LoVo (cell line): ENCODE results near the gene ERFL.
A peak's percentile ranks its signal among the peaks of the same experiment; 100 is the strongest.

Source experiments
- DNase-seq: peaks from one replicate; pipeline ENCODE4 v3.0.0-alpha.2; 2016; ENCODE audit warnings: low spot score

Gene ERFL

DNA sequence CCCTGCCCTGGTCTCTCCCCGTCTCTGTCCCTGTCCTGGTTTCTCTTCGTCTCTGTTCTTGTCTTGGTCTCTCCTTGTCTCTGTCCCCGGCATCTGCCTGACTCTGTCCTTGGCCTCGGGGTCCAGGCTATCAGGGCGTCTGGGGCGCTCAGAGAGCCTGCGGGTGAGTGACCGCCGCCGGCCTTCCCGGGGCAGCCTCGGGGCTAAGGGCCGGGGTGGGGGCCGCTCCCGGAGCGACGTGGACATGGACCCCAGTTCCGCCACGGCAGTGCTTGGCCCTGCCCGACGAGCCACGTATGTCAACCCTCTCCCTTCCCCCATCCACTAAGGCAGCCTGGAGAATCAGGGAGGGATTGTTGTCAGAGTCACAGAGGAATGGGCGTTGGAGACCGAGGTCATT lies 30.4 kb downstream of the ERFL start:
- no peak for DNase-seq

GRCh38 chr19:41897181-41897580 lies 31.1 kb downstream of the ERFL start:
- DNase-seq, result no peak

DNA sequence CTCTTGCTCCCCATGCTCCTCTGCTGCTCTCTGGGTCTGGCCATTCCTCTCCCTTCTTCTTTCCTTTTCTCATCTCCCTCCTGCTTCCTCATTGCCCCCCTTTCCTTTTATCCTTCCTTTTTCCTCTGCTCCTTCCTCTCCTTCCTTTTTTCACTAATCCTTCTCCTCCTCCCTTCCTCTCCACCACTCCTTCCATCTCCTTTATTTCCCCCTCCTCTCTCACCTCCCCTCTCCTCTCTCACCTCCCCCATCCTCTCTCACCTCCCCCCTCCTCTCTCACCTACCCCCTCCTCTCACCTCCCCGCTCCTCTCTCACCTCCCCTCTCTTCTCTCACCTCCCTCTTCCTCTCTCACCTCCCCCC lies 31.7 kb downstream of the ERFL start:
- DNase-seq, result no peak

DNA sequence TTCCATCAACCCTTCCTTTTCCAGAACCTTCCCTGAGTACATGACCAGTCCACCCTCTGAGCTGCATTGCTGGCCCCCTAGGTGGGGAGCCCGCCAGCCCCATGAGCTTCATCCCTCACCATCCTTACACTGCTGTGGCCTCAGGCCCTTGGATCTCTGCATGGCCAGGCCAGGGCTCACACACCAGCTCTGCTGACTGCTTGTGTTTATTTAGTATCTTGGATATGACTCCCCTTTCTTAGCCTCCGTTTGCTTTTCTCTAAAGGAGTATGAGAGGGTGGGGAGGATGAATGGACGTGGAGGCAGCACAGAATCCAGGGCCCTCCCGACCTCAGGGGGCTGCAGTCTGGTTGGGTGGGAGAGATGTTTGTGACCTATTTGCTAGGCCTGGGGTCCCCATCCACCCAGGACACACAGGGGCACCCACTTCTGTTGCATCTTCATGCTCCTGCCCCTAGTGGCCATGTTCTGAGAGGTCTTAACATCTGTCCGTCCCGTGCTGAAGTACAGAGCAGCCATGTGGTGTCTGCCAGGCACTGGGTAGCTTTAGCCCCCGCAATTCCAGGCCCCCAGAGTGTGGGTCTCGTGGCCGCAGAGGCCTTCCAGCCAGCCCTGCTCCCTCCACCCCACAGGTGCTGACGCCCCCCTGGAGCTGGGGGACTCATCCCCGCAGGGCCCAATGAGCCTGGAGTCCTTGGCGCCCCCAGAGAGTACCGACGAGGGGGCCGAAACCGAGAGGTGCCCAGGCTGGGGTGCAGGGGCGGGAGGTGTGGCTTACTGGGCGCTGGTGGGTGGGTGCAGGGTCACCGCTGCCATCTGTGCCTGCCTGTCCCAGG lies 32.3 kb downstream of the ERFL start:
- DNase-seq, result no peak

GRCh38 chr19:41894350-41894749 lies 33.9 kb downstream of the ERFL start:
- DNase-seq, result no peak

DNA sequence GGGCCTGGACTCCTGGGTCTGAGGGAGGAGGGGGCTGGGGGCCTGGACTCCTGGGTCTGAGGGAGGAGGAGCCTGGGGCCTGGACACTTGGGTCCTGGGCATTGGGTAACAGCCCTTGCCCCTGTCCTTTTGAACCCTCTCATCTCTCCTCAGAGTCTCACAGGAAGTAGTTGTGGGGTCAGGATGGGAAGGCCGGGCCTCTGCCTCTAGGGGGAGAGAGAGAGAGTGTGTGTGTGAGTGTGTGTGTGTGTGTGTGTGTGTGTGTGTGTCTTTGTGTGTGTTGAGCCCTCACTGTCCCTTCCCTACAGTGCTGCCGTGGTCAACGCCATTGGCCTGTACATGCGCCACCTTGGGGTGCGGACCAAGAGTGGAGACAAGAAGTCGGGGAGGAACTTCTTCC lies 34.4 kb downstream of the ERFL start:
- DNase-seq, result no peak

DNA sequence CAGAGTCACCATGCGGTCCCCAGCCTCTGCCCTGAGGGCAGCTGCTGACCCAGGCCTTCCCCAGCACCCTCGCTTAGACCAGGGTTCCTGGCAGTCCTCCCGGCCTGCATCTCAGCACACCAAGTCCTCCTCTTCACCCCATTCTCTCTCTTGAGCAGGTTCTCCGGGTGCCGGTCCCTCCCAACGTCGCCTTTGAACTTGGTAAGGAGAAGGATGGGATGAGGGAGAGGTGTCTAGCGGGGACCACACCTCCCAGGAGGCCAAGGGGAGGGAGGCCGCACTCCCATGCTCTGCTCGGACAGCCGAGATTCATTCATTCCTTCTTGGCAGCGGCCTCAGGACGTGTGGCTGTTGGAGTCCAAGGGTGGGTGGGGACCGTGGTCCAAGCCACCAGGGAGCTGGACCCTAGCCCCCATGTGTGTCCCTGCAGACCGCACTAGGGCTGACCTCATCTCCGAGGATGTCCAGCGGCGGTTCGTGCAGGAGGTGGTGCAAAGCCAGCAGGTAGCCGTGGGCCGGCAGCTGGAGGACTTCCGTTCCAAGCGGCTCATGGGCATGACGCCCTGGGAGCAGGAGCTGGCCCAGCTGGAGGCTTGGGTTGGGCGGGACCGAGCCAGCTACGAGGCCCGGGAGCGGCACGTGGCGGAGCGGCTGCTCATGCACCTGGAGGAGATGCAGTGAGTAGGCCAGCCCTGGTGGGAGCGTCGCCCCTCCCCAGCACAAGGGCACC lies 35.9 kb downstream of the ERFL start:
- no peak for DNase-seq

DNA sequence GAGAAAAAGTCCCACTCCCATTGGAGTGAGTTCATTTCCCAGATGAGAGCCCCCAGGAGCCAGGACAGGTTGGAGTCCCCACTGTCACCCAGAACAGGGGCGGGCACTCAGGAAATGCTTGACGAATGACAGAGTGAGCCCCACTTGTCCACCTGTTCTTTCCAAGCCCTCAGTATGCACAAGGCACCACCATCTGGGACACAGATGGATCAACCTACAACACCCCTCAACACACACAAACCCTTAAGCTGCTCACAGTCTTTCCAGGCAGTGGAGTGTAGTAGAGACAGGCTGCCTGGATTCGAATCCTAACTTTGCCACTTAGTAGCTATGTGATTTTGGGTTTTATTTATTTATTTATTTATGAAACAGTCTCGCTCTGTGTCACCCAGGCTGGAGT lies 37.3 kb downstream of the ERFL start:
- no peak for DNase-seq

GRCh38 chr19:41889896-41890295 lies 38.4 kb downstream of the ERFL start:
- DNase-seq, result no peak

GRCh38 chr19:41888926-41889325 lies 39.3 kb downstream of the ERFL start:
- DNase-seq, result no peak

DNA sequence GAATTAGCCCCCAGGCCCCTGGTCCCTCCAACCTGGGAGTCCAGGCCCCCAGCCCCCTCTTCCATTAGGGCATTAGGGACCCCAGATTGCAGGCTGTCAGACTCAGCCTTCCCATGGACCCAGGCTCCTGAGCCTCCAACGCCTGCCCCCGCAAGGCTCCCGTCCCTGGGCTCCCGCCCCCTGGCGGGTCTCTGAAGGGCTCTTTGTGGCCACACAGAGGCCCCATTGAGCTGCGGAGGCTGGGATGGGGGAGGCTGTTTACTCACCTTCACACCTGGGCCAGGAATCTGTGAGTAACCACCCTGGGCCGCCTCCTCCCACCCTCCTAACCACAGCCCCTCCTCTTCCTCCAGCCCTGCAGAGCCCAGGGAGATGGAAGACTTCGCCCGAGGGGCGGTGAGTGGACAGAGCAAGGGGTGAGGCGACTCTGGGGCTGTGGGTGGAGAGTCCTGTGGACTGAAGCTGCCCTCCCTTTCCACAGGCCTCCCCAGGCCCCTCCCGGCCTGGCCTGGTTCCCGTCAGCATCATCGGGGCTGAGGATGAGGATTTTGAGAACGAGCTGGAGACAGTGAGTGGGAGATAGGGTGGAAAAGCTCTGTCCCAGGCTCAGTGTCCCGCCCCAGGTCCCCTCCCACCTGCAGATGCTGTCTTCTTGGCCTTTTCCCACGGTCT lies 40.4 kb downstream of the ERFL start:
- peak; percentile 84 for DNase-seq

DNA sequence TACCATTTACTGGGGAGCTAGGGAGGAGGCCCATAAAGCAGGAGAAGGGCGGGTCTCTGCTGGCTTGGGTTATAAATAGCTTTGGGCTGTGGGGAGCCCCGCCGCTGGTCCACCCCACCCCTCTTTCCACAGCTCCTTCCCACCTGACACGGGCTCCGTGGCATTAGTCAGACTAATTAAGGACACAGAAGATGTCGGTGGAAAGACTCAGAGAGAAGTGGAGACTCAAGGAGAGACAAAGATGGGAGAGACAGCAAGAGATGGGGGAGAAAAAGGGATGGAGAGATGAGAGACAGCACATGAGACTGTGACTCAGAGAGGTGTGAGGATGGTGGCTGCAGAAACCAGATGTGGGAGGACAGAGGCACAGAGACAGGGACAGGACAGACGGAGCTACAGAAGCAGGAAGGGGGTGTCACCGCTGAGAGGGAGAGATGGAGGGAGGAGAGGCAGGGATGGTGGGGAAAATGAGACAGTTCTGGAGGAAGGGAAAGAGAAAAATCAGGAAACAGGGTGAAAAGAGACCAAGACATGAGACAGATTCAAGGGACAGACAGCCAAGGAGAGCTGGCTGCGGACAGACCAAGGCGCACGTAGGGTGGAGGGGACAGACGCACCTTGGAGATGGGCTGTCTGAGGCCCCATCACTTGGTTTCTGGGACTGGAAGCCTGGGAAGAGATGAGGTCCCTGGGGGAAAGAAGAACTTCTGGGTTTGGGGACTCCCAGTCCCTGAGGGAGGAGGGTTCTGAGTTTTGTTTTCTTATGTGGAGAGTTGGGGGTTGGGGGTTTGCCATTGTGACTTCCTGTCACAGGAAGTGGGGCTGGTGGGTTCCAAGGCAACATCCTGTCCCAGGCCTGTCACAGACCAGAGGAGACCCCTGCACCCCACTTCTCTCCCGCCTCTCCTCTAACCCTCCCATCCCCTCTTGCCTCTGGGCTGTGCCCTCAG lies 41.2 kb downstream of the ERFL start:
- DNase-seq, result no peak

DNA sequence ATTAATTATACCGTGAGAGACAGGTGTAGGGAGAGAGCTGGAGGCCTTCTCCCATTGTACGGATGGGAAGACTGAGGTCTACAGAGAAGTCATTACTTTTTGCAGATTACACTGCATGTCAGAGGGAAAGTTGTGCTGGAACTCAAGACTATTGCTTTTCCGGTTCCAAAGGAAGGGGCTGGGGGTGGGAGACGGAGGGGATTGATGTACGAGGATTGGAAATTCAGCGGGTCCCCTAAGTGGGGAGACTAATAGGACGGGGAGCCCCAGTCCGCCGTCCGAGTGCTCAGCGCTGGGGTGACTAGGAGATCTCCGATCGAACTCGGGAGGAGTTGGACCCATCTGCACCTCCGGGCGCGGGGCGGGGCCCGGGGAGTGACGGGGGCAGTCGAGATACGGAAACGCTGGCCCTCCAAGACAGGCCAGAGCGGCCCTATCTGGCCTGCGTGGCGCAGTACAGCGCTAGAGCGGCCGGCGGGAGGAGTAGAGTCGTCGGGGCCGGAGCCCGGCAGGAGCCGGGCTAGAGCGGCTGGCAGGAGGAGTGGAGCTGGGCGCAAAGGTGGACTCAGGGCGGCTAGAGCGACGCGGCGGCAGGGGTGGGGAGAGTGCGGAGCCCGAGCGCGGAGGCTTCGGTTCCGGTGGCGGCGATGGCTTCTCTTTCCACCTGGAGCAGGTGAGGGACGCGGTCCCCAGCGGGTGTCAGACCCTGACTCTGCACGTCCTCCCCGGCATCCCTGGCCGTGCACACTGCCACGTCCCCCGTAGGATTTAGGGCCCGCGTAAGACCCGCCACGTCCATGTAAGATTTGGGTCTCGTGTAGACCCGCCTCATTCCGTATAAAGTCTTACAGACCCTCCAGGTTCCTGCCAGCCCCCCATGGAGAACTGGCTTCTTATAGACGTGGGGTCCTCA lies 44.2 kb downstream of the ERFL start:
- DNase-seq, result peak; percentile 97

DNA sequence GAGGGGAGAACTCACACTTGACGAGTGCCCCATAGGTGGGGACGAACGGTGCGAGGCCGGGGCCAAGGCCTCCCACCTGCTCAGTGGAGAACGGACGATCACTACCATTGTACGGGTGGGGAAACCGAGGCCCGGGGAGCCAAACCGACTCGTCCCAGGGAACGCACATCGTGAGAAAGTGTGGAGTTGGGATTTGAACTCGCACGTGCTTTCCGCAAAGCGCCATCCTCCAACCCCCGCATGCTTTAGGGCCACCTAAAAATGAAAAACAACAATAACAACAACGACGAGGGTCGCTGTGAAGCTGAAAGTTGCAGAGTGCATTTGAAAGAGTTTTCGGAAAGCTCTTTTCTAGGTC lies 44.8 kb downstream of the ERFL start:
- no peak for DNase-seq

DNA sequence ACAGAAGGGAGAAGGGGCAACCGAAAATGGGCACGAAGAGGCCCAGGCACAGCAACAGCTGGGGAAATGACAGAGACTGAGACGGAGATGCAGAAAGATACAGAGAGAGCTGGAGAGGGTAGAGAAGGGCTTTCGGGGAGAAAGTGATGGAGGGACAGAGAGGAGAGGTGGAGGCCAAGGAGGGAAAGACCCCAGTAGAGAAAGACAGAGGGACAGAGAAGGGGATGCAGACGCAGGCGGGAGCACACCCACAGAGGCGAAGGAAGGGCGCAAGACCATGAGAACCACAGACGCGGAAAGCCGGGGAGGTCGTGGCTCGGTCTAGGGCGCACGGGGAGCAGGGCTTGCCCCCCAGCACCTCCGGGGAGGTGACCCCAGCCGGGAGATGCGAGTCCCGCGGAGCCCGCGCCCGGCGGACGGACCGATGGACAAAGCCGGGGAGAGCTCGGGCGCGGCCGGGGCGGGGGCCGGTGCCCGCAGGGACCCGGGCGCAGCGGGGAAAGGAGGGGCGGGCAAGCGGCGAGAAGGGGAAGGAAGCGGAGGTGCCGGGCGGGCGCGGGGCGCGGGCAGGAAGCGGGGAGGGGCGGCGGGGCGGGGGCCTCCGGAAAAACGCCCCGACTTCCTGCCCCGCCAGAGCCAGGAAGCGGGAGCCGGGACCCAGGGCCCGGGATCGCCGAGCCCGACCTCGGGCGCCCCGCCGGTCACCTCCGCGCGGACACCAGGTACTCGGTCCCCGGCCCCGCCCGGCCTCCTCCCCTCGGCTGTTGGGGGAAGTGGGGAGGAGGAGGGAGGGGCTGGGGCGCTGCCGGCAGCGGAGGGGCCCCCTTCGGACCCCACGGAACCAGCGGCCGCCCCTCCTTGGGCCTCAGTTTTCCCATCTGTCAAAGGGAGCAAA lies 45.4 kb downstream of the ERFL start, which contains the start of gene ARHGEF1:
TSS of gene ARHGEF1 (plus strand) at position 617 of the 895 bp plus-strand sequence. CDS start 4,899 bp downstream, outside the sequence.
- DNase-seq, result no peak

DNA sequence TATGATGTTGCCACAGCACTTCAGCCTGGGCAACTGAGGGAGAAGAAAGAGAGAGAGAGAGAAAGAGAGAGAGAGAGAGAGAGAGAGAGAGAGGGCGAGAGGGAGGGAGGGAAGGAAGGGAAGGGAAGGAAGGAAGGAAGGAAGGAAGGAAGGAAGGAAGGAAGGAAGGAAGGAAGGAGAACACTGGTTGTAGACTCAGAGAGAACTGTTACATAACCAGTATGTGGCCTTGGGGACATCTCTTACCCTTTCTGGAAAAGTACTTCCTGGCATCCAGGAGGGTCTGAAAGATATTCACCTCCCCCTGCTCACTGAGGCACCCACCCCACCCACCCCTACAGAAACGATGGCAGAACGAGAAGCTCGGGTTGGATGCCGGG lies 47.9 kb downstream of the ERFL start:
- DNase-seq, result no peak

GRCh38 chr19:41879670-41880328 lies 48.5 kb downstream of the ERFL start:
- DNase-seq, result no peak

- DNase-seq, result no peak
Measured at GRCh38 chr19:41879080-41879479, 49.2 kb downstream of the ERFL start.
